ENCODE results near the gene LPCAT3. TPM values are rescaled to one million over a fixed set of nuclear protein-coding genes. Genes with fewer than 3 reads are reported as not detected.

The LPCAT3 gene
- total RNA-seq, 1 experiment from 2014 or later = 30.2 TPM

GRCh38 chr12:6952121-6952862, 66.0 kb downstream of the LPCAT3 start:
- intact Hi-C loops (cut with micrococcal nuclease; ENCODE audit: unreplicated experiment) = no loop called here
- Mint-ChIP-seq H3K27me3 (ENCODE audit: unreplicated experiment) (no peaks in the 10 kb centered on the region), H3K27ac (ENCODE audit: unreplicated experiment) (no peak overlapping the region), H3K36me3 (ENCODE audit: insufficient read depth, unreplicated experiment) (peaks cover 30% of the 10 kb centered on the region), H3K4me3 (ENCODE audit: low read depth, unreplicated experiment) (no peak overlapping the region), H3K4me1 (ENCODE audit: low read depth, unreplicated experiment) (peaks cover 13% of the 10 kb centered on the region), H3K9me3 (ENCODE audit: low read depth, unreplicated experiment) (no peaks in the 10 kb centered on the region)
- no peak for DNase-seq
- no peak for TF ChIP-seq CTCF (IDR thresholded peaks at IDR 0.05; ENCODE audit: unreplicated experiment)
- CTCF ChIA-PET = interaction anchor here (0.7 to 1.7 kb wide), 2 partner anchors 10 to 512 kb away, joined by 4 to 5 read pairs; no protein-coding TSS in a partner anchor
- no TSS peak for BruUV-seq (replicated peaks)

- H3K27ac Mint-ChIP-seq (ENCODE audit: unreplicated experiment) = no peak overlapping the region
- H3K9me3 Mint-ChIP-seq (ENCODE audit: low read depth, unreplicated experiment) = no peaks in the 10 kb centered on the region
- H3K27me3 Mint-ChIP-seq (ENCODE audit: unreplicated experiment) = no peaks in the 10 kb centered on the region
- peaks cover 31% of the 10 kb centered on the region for H3K36me3 Mint-ChIP-seq (ENCODE audit: insufficient read depth, unreplicated experiment)
- intact Hi-C loops (cut with micrococcal nuclease; ENCODE audit: unreplicated experiment) = no loop called here
- no peak overlapping the region for H3K4me3 Mint-ChIP-seq (ENCODE audit: low read depth, unreplicated experiment)
- BruUV-seq (replicated peaks) = no TSS peak
- TF ChIP-seq CTCF (IDR thresholded peaks at IDR 0.05; ENCODE audit: unreplicated experiment) = no peak
- H3K4me1 Mint-ChIP-seq (ENCODE audit: low read depth, unreplicated experiment) = peaks cover 20% of the 10 kb centered on the region
- CTCF ChIA-PET = interaction anchor here (0.7 to 1.7 kb wide), 2 partner anchors 10 to 511 kb away, joined by 4 to 5 read pairs; no protein-coding TSS in a partner anchor
- no peak for DNase-seq
These were observed 66.6 kb downstream of the LPCAT3 start for GRCh38 chr12:6951551-6952120.

GRCh38 chr12:6950811-6951540, 67.3 kb downstream of the LPCAT3 start, which contains the start of gene PTPN6:
TSS of gene PTPN6 (plus strand) at chr12:6951356. CDS start at chr12:6951513, 157 bp downstream.
- H3K27ac Mint-ChIP-seq (ENCODE audit: unreplicated experiment) = no peak within 1 kb of the TSS

More at GRCh38 chr12:6950811-6951540, 67.3 kb downstream of the LPCAT3 start, which contains the start of gene PTPN6:
- CTCF ChIA-PET = no interaction called here
- Mint-ChIP-seq H3K4me3 (ENCODE audit: low read depth, unreplicated experiment) (no peak within 1 kb of the TSS), H3K36me3 (ENCODE audit: insufficient read depth, unreplicated experiment) (peaks cover 31% of the 10 kb centered on the region), H3K27me3 (ENCODE audit: unreplicated experiment) (no peaks in the 10 kb centered on the region), H3K4me1 (ENCODE audit: low read depth, unreplicated experiment) (peaks cover 24% of the 10 kb centered on the region), H3K9me3 (ENCODE audit: low read depth, unreplicated experiment) (no peaks in the 10 kb centered on the region)
- DNase-seq = no peak
- no TSS peak for BruUV-seq (replicated peaks)
- TF ChIP-seq CTCF (IDR thresholded peaks at IDR 0.05; ENCODE audit: unreplicated experiment) = no peak
- intact Hi-C loops (cut with micrococcal nuclease; ENCODE audit: unreplicated experiment) = no loop called here

Data from Calu3 (cell line).